GM21723 (cell line): ENCODE results near the gene PMEL.
"Not testable (repeated sequence)": the region's sequence is repeated elsewhere in the genome, so short reads cannot be mapped to it uniquely, and the experiment has no call there.

Experiments used
- ATAC-seq: cut with Tn5 transposase; IDR thresholded peaks from one replicate; pipeline ENCODE4 v1.9.1; 2021; ENCODE audit warnings: mild to moderate bottlenecking, moderate library complexity; ENCODE audit not compliant: unreplicated experiment

PMEL gene

DNA sequence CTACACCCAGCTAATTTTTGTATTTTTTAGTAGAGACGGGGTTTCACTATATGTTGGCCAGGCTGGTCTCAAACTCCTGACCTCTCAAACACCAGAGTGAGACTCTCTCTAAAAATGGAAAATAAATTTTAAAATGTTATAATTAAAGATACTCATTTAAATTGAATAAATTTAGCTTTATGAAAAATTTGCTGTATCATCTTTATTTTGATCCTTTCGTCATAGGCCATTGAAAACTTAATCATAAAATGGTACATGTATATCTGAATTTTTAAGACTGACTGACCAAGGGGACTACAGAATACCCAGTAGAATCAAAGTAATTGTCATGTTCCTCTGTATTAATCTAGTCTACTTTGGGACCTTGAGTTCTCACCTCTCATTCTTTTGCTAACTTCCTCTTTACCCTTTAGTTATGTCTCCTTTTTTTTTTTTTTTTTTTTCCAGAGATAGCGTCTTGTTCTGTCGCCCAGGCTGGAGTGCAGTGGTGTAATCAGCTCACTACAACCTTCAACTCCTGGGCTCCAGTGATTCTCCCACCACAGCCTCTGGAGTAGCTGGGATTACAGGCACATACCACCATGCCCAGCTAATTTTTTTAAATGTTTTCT is 17.5 kb upstream of the PMEL start:
- no peak for ATAC-seq

DNA sequence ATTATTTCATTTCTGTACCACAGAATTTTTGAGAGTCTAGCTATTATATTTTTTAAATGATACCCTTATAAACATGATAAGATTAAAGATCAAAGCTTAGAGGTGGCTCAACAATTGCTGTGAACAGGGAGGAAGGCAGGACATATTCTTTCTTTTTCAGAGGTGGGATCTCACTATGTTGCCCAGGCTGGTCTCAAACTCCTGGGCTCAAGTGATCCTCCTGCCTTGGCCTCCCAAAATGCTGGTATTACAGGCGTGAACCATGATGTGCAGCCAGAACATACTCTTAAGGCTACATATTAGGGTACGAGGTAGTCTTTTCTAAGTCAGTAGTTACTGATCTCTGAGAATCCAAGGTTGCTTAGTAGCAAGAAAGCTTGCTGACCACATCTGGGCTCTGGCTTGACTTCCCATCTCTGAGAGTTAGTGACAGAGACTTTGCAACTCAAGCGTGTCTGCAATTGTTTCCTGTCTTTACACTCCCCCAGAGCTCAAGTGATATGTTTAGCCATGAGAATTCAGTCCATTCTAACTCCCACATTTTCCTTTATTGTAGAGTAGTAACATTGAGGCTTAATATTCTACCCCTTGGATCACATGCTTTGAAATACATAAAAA is 16.6 kb upstream of the PMEL start:
- ATAC-seq: peak; percentile 77

DNA sequence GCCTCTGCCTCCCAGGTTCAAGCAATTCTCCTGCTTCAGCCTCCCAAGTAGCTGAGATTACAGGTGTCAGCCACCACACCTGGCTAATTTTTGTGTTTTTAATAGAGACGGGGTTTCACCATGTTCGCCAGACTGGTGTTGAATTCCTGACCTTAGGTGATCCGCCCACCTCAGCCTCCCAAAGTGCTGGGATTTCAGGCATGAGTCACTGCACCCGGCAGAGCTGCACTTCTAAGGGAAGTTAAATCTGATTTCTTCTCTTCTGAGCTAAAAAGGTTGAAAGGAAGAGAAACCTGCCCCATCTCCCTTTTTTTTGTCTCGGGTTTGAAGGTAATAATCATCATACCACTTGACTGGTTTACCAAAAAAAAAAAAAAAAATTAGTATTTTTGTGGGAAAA is 16.0 kb upstream of the PMEL start:
- ATAC-seq: not testable (repeated sequence)

DNA sequence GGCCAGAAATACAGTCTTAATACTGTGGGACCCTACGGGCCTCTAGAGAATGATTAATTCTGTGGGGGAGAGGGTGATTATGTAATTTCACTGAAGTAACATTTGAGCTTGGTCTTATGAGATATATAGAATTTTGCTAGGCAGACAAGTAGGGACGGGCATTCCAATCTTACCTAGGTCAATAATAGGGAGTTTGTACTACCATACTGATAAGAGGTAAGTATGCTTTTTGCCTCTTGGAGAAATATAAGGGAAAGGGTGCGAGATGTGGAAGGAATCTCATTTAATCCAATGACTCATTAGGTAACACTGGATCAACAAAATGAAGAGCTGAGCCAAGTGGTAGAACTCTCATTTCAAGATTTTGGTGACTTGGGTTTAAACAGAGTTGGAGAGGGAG is 13.2 kb upstream of the PMEL start:
- no peak for ATAC-seq

DNA sequence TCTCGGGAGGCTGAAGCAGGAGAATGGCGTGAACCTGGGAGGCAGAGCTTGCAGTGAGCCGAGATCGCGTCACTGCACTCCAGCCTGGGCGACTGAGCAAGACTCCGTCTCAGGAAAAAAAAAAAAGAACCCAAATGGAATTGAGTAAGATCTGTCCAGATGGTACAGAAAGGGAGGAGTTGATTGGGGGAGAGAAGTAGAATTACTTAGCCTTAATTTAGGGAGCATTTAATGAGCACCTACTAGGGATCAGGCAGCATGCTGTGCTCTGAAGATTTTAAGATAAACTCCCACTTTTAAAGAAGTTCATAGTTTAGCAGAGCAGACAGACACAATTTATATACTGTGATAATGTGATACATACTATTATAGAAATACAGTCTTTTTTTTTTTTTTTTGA is 12.6 kb upstream of the PMEL start:
- no peak for ATAC-seq

DNA sequence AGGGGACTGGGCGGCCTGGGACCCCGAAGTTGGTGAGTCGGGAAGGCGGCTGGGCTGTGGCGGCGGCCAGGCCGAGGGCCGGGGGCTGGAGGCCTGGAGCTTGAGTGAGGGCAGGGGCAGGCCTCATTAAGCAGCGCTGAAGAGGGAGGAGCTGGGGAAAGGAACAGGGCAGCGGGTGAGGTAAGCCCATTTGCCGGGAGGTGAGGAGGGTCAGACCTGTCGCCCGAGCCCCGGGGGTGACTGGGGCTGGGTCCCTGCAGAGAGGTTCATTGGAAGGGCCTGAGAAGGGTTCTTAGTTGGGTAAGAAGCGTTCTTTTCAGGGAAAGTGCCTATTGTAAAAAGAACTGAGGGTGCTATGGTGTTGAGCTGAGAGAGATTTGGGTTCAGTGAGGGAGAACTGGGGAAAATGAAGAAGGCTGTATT is 8.5 kb upstream of the PMEL start:
- ATAC-seq: peak; percentile 23

DNA sequence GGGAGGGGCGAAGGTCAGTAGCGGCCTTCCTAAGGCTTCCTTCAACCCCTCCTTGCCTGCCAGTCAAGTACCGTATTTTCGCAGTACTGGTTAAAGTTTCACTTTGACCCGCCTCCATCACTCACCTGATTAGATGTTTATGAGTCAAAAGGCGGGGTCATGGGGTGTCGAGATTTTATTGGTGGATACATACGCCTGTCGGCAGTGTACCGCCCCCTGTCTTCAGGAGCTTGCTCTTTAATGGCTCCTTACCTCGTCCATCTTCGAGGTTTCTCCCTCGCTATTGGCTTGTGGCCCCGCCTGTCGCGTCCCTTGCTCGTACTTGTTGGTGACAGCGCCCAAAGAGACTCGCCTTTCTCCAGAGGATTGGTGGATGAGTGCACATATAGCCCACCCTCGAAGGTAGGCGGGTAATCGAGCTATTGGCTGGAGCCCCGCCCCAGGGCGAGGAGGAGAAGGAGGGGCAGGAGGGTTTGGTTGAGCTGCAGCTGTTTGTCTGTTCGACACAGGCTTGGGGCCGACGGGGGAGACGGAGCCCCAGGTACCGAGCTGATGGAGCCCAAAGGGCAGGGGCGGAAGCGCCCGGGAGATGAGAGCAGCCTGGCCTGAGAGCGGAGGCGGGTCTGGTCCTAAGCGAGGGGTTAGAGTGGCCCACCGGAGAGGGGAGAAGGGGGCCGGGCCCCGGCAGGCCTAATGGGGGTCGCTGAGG is 7.9 kb upstream of the PMEL start, which contains the start of gene RAB5B:
Gene RAB5B (plus strand): TSS at position 480 of the 709 bp plus-strand sequence. CDS start 12,883 bp downstream, outside the sequence.
- ATAC-seq: peak; percentile 92

DNA sequence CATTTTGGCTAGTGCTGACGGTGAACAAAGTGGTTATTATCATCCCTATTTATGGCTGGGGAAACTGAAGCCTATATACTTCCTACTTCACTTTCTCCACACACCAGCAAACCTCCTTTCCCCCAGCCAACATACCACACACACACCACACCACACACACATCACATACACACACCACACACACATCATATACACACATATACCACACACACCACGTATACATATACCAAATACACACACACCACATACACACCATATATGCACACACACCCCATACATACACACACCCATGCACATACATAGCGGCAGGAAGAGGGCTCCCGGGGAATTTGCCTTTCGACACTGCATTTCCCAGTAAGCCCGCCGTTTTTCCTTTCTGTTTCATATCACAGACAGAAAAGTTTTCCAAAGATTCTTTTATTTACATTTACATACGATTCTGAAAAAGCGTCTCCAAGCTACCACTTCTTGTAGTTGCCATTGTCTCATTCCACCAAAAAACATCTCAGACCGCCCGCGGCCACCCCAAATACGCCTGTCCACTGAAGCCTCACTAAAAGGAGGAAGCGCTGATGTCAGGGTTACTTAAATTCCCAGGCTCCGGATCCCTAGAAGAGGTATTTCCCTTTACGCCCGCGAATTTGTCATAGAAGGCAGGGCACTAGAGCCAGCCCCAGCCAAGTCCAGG is 7.2 kb upstream of the PMEL start:
- no peak for ATAC-seq

DNA sequence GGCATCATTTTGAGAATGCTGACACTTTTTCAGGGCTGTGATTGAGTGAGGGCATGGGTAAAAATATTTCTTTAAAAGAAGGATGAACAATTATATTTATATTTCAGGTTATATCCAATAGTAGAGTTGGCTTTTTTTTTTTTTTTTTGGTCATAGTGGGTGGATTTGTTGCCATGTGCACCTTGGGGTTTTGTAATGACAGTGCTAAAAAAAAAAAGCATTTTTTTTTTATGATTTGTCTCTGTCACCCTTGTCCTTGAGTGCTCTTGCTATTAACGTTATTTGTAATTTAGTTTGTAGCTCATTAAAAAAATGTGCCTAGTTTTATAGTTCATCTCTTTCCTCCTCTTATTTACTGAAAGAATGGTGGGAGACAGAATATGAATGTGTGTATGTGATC is 6.6 kb upstream of the PMEL start:
- no peak for ATAC-seq

DNA sequence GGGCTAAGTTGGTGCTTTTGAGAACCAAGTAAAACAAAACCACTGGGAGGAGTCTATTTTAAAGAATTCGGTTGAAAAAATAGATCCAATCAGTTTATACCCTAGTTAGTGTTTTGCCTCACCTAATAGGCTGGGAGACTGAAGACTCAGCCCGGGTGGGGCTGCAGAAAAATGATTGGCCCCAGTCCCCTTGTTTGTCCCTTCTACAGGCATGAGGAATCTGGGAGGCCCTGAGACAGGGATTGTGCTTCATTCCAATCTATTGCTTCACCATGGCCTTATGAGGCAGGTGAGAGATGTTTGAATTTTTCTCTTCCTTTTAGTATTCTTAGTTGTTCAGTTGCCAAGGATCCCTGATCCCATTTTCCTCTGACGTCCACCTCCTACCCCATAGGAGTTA is 6.2 kb upstream of the PMEL start:
- no peak for ATAC-seq

DNA sequence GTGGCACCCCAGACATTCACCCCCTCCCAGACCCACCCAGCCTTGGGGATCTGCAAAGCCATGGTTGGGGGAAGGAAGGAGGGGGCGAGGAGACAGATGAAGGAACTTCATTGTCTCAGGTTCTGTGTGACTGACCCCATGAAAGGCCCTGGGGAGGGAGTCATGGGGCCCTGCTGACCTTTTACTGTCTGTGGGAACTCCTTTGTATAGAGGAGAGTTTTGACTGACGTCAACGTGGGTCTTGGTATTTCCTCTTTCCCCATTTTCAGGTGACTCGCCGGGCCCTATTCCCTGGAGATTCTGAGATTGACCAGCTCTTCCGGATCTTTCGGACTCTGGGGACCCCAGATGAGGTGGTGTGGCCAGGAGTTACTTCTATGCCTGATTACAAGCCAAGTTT is 4.9 kb upstream of the PMEL start:
- no peak for ATAC-seq

DNA sequence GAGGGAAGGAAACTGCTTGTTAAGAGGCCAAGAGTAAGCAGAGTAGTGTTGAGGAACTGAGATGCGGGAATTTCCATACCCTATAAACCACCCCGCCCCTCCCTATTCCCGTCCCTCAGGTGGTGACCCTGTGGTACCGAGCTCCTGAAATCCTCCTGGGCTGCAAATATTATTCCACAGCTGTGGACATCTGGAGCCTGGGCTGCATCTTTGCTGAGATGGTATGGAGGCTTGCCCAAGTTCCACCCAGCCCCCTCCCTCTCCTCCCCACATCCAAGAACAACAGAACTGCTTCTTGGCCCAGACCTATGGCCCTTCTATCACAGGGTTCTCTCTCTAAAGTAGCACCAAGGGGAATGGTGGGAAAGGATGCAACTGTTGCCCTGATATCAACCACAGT is 3.5 kb upstream of the PMEL start:
- ATAC-seq: no peak

DNA sequence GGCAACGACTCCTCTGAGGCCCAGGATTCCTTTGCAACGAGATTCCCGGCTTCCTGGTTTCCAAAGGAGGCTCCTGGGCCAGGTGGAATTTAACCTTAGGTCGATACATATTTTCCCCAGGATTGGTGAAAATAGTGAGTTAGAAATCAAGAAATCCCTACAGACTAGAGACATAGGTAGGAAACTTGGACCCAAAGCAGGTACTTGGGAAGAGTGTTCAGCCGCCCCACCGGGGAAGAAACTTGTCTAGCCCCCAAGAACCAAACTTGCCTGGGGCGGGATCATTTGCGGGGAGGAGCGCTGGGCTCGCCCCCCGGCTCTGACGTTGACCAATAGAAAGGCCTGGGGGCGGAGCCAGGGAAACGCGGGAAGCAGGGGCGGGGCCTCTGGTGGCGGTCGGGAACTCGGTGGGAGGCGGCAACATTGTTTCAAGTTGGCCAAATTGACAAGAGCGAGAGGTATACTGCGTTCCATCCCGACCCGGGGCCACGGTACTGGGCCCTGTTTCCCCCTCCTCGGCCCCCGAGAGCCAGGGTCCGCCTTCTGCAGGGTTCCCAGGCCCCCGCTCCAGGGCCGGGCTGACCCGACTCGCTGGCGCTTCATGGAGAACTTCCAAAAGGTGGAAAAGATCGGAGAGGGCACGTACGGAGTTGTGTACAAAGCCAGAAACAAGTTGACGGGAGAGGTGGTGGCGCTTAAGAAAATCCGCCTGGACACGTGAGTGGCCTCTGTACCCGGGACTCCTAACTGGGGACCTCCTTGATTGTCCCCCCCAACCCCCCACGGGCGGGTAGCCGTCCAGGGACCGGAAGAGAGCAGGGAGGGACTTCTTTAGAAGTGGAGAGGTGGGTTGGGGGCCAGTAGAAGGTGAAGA is 803 bp upstream of the PMEL start, which contains the start of gene CDK2:
Gene CDK2 (plus strand): TSS at position 423 of the 874 bp plus-strand sequence. CDS start 179 bp downstream, at position 602.
- ATAC-seq: peak; percentile 96

DNA sequence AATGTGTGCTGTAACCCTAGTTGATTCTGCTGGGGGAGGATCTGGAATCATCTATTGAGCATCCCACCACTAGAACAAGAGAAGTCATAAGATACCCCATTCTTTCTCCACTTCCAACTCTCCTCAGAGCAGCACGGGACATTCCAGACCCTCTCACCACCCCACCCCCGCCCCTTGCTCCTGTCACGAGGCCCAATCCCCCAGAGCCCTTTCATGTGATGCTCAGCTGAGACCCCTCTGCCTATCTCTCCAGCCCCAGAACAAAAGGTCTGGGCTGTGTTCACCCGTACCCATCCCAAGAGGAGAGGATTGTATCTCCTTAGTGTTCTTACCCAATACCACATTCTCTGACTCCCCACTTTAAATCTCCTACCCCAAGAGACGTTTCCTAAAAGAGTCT is 602 bp downstream of the PMEL start:
- no peak for ATAC-seq

DNA sequence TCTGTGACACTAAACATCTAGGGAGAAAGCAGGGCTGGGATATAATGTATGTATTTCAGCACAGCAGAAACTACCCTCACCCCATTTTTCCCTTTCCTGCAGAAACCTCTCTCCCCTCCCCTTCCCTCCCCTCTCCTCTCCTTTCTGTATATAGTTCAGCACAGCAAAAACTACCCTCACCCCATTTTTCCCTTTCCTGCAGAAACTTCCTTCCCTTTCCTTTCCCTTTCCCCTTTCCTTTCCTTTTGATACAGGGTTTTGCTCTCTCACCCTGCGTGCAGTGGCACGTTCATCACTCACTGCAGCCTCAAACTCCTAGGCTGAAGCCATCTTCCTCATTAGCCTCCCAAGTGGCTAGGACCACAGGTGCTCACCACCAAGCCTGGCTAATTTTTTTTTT is 2.1 kb downstream of the PMEL start:
- no peak for ATAC-seq

DNA sequence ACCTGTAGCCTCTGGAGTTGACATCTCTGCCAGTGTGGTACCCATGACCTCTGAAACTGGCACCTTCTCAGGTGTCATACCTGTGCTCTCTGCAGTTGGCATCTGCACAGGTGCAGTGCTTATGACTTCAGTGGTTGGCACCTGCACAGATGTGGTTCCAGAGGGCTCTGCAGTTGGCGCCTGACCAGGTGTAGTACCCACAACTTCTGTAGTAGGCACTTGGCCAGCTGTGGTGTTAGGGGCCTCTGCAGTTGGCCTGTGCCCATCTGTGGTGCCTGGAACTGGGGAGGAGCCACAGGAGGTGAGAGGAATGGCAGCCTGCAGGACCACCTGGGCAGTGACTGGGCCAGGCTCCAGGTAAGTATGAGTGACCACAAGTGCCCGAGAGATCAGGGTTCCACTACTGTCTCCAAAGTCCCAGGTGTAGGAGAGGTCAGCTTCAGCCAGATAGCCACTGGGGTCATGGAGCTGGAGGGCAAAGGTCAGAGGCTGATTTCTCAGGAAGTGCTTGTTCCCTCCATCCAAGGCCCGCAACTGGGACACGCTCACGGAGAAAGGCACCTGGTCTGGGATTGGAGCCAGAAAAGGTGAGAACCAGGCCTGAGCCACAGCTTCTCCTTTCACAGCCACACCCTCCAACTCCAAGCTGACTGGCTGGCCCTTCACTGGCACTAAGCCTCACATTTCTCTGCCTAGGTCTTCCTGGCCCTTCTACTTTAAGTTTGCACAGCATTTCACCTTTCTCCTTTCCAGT is 8.6 kb downstream of the PMEL start:
- ATAC-seq: no peak

DNA sequence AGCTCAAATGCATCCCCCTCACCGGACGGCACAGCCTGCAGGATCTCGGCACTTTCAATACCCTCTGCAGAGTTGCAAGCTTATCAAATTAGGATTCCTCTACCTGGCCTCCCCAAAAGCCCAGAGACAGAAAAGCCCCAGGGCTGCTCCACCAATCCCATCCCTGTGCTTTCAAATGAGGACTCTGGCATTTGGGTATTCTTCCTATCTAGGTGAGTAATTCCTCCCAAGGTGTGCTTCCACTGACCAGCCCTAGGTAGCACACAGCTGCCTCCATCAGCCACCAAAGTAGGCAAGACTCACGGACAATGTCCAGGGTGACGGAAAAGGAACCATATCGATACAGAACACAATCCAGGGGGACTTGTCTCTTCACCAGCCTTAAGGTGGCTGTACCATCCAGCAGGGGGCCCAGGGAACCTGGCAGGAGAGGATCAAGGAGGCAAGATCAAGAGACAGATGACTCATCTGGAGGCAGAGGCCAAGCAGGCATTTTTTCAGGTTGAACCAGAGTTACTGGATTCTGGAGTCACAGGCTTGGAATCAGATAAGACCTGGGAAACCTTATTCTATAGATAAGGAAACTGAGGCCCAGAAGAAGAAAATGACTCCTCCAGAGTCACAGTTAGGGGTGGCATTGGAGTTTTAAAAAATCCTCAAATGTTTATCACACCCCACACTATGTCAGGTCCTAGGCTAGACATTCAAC is 9.9 kb downstream of the PMEL start:
- ATAC-seq: no peak

DNA sequence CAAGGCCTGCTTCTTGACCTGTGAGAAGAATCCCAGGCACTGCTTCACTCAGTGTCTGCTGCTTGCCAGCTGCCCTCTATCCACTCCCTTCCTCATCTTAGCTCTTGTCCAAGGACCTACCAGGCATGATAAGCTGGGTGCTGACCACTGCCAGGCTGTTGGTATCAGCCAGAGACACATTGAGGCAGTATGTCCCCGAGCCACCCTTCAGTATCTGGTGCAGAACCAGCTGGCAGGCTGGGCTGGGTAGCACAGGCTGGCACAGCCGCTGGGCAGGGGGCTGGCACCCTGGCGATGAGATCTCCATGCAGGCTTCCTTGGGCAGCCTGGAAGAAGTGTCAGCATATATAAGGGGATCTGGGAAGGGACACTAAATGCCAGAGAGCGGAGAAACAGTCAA is 10.5 kb downstream of the PMEL start:
- no peak for ATAC-seq

DNA sequence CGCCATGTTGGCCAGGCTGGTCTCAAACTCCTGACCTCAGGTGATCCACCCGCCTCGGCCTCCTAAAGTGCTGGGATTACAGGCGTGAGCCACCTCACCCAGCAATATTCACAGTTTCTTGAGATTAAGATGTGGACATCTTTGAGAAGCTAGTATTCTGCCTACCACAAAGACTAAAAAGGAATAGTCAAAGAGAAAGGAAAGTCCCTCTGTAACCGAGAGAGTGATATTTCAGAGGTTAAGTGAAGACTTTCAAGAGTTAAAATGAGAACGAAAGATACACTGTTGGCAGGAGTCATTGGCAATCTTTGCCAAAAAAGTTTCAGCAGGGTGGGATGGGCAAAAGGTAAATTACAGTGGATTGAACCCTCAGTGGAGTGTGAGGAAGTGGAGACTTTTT is 19.3 kb downstream of the PMEL start:
- ATAC-seq: no peak
